Stromal cell of bone marrow (primary cell): ENCODE measurements around the gene IL3RA.
"Not testable (repeated sequence)": the region's sequence is repeated elsewhere in the genome, so short reads cannot be mapped to it uniquely, and the experiment has no call there.

ENCODE experiments used
- DNase-seq: peaks from one replicate; pipeline ENCODE4 v3.0.0-alpha.2; 2012; ENCODE audit warnings: low read depth

IL3RA gene

GRCh38 chrX:1332433-1332832, 4.2 kb upstream of the IL3RA start:
- DNase-seq: not testable (repeated sequence)

GRCh38 chrX:1334854-1335253, 1.7 kb upstream of the IL3RA start:
- no peak for DNase-seq

GRCh38 chrX:1336948-1337779, 579 bp downstream of the IL3RA start:
- DNase-seq: no peak

- DNase-seq: no peak
Measured at GRCh38 chrX:1341545-1342184, 5.1 kb downstream of the IL3RA start.

GRCh38 chrX:1349606-1350005, 13.0 kb downstream of the IL3RA start:
- not testable (repeated sequence) for DNase-seq

- no peak for DNase-seq
Measured at GRCh38 chrX:1351981-1352714, 15.6 kb downstream of the IL3RA start.

GRCh38 chrX:1354036-1355019, 17.7 kb downstream of the IL3RA start:
- no peak for DNase-seq

- DNase-seq: no peak
Measured at GRCh38 chrX:1355131-1356046, 18.8 kb downstream of the IL3RA start.

- no peak for DNase-seq
Measured at GRCh38 chrX:1357993-1358392, 21.4 kb downstream of the IL3RA start.

GRCh38 chrX:1358793-1359476, 22.4 kb downstream of the IL3RA start:
- no peak for DNase-seq

GRCh38 chrX:1359477-1359873, 22.9 kb downstream of the IL3RA start:
- DNase-seq: no peak

- no peak for DNase-seq
Measured at GRCh38 chrX:1360171-1360570, 23.6 kb downstream of the IL3RA start.

GRCh38 chrX:1361275-1361674, 24.7 kb downstream of the IL3RA start:
- DNase-seq: no peak

GRCh38 chrX:1361910-1362309, 25.3 kb downstream of the IL3RA start:
- no peak for DNase-seq

GRCh38 chrX:1366363-1366762, 29.8 kb downstream of the IL3RA start:
- not testable (repeated sequence) for DNase-seq

- no peak for DNase-seq
Measured at GRCh38 chrX:1368385-1368698, 31.8 kb downstream of the IL3RA start.

- no peak for DNase-seq
Measured at GRCh38 chrX:1378306-1378759, 41.7 kb downstream of the IL3RA start.

- no peak for DNase-seq
Measured at GRCh38 chrX:1380672-1381233, 44.2 kb downstream of the IL3RA start.

- no peak for DNase-seq
Measured at GRCh38 chrX:1384658-1385252, 48.2 kb downstream of the IL3RA start.
